ENCODE measurements around the gene SGMS1. TPM values are rescaled to one million over a fixed set of nuclear protein-coding genes. Genes with fewer than 3 reads are reported as not detected.
A peak's percentile ranks its signal among the peaks of the same experiment; 100 is the strongest.

The SGMS1 gene
- total RNA-seq, 5 donors from 2014 or later (not counting 1 experiment from before 2014, with no cell fraction given) = 28.4 to 39.7 (median 32.6) TPM

DNA sequence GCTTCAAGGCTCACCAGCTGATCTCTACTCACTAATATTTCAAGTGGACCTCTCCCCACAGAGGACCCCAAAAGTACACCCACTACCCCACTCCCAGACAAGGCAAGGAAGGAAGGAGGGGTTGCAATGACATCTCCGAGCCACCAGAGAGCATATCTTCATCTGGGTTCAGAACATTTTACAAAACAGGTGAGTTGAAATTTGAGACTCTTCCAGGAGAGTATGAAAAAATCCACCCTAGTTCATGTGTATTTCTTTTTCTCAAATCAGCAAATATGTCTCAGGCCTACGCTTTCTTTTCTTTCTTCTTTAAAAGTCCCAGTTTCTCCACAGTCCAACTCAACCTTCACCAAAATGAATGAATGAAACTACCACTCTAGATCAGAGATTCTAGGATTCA is 61.9 kb downstream of the SGMS1 start:
- peak in 3 of 35 experiments; percentile 9 to 43 (median 10) for DNase-seq
- ATAC-seq (replicated peaks in 1 of 4) = peak in 3 of 4 experiments; percentile 48 to 49 (median 48)
- H3K4me3 Mint-ChIP-seq = no peak overlapping the region
- ChIA-PET POLR2A (no interaction called here), CTCF (interaction anchor here (1.0 to 1.1 kb wide), 2 partner anchors 60 to 63 kb away, joined by 3 to 5 read pairs; no protein-coding TSS in a partner anchor)
- H3K27me3 Mint-ChIP-seq = no peaks in the 10 kb centered on the region
- H3K9me3 Mint-ChIP-seq = no peaks in the 10 kb centered on the region
- no peak overlapping the region for H3K27ac ChIP-seq (ENCODE audit: low read length)
- H3K9me3 ChIP-seq = no peaks in the 10 kb centered on the region
- H3K27ac Mint-ChIP-seq = peak overlapping the region in 1 of 2 donors; percentile 8
- peaks cover 17 to 46% (median 41%) of the 10 kb centered on the region in 3 donors for H3K4me1 Mint-ChIP-seq
- peaks cover 15% of the 10 kb centered on the region for H3K36me3 Mint-ChIP-seq
- no peaks in the 10 kb centered on the region for H3K36me3 ChIP-seq (ENCODE audit: control insufficient read depth in 2 of 2, extremely low read depth in 1 of 2, insufficient read depth in 1 of 2, low read length in 1 of 2)
- no CpG with 5 or more reads among the region's 2 CpGs for WGBS (ENCODE audit: insufficient coverage)
- H3K4me1 ChIP-seq (ENCODE audit: control insufficient read depth in 1 of 2, extremely low read depth in 1 of 2, insufficient read depth in 2 of 2, low read length in 2 of 2) = no peaks in the 10 kb centered on the region
- H3K4me3 ChIP-seq (ENCODE audit: control insufficient read depth in 1 of 2, extremely low read depth in 1 of 2, low read length in 1 of 2) = no peak overlapping the region
- no peaks in the 10 kb centered on the region for H3K27me3 ChIP-seq (replicated peaks in 1 of 2; ENCODE audit: control insufficient read depth in 2 of 2, extremely low read depth in 1 of 2, insufficient read depth in 2 of 2, low read length in 1 of 2)

DNA sequence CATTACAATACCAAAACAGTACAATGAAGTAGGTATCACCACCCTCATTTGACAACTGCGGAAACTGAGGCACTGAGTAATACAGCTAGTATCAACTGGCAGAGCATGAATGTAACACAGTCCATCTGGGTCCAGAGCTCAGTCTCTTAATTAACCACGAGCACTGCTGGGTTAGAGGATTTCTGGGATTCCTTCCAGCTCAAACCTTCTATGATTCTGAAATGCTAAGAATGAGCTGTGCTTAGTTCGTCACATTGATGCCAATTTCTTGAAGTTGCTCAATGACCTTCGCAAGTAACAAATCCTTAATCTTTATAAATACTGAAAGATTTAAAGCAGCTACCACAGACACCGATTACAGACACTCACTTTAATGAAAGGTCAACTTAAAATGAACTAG is 62.5 kb downstream of the SGMS1 start:
- WGBS (ENCODE audit: insufficient coverage) = 93% methylated on average over 2 of the region's 5 CpGs
- CTCF ChIA-PET = interaction anchor here (0.7 to 1.1 kb wide), 3 partner anchors 61 to 93 kb away, joined by 3 to 5 read pairs (median 3); no protein-coding TSS in a partner anchor
- Histone ChIP-seq H3K4me3 (ENCODE audit: control insufficient read depth in 1 of 2, extremely low read depth in 1 of 2, low read length in 1 of 2) (no peak overlapping the region), H3K9me3 (no peaks in the 10 kb centered on the region), H3K36me3 (ENCODE audit: control insufficient read depth in 2 of 2, extremely low read depth in 1 of 2, insufficient read depth in 1 of 2, low read length in 1 of 2) (peaks cover 0 to 2% of the 10 kb centered on the region in 2 donors), H3K4me1 (ENCODE audit: control insufficient read depth in 1 of 2, extremely low read depth in 1 of 2, insufficient read depth in 2 of 2, low read length in 2 of 2) (no peaks in the 10 kb centered on the region), H3K27ac (ENCODE audit: low read length) (no peak overlapping the region), H3K27me3 (replicated peaks in 1 of 2; ENCODE audit: control insufficient read depth in 2 of 2, extremely low read depth in 1 of 2, insufficient read depth in 2 of 2, low read length in 1 of 2) (no peaks in the 10 kb centered on the region)
- Mint-ChIP-seq H3K36me3 (peaks cover 16% of the 10 kb centered on the region), H3K27ac (no peak overlapping the region), H3K4me3 (no peak overlapping the region), H3K9me3 (no peaks in the 10 kb centered on the region), H3K4me1 (peaks cover 21 to 46% (median 43%) of the 10 kb centered on the region in 3 donors), H3K27me3 (no peaks in the 10 kb centered on the region)
- no peak for DNase-seq
- ATAC-seq (replicated peaks in 1 of 4) = no peak
- POLR2A ChIA-PET = no interaction called here

DNA sequence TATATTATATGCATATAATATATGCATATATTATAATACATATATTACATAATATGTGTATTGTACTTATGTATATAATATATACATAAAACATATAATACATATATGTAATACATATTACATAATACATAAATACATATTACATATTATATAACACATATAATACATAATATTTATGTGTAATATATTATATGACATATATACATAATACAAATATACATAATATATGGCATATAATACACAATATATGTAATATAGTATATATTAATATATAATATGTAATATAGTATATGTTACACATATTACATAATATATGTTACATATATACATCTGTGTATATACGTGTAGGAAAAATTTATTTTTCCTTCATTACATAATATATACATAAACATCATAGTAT is 63.4 kb downstream of the SGMS1 start:
- ATAC-seq (replicated peaks in 1 of 4) = no peak
- Mint-ChIP-seq H3K4me3 (no peak overlapping the region), H3K9me3 (no peaks in the 10 kb centered on the region), H3K36me3 (peaks cover 15% of the 10 kb centered on the region), H3K4me1 (peaks cover 29 to 46% (median 46%) of the 10 kb centered on the region in 3 donors), H3K27me3 (no peaks in the 10 kb centered on the region), H3K27ac (no peak overlapping the region)
- Histone ChIP-seq H3K4me1 (ENCODE audit: control insufficient read depth in 1 of 2, extremely low read depth in 1 of 2, insufficient read depth in 2 of 2, low read length in 2 of 2) (no peaks in the 10 kb centered on the region), H3K27me3 (replicated peaks in 1 of 2; ENCODE audit: control insufficient read depth in 2 of 2, extremely low read depth in 1 of 2, insufficient read depth in 2 of 2, low read length in 1 of 2) (no peaks in the 10 kb centered on the region), H3K9me3 (no peaks in the 10 kb centered on the region), H3K4me3 (ENCODE audit: control insufficient read depth in 1 of 2, extremely low read depth in 1 of 2, low read length in 1 of 2) (no peak overlapping the region), H3K36me3 (ENCODE audit: control insufficient read depth in 2 of 2, extremely low read depth in 1 of 2, insufficient read depth in 1 of 2, low read length in 1 of 2) (peaks cover 0 to 2% of the 10 kb centered on the region in 2 donors), H3K27ac (ENCODE audit: low read length) (no peak overlapping the region)
- DNase-seq = no peak
- POLR2A ChIA-PET = no interaction called here
- no CpG with 5 or more reads among the region's 1 CpG for WGBS (ENCODE audit: insufficient coverage)
- CTCF ChIA-PET = no interaction called here

DNA sequence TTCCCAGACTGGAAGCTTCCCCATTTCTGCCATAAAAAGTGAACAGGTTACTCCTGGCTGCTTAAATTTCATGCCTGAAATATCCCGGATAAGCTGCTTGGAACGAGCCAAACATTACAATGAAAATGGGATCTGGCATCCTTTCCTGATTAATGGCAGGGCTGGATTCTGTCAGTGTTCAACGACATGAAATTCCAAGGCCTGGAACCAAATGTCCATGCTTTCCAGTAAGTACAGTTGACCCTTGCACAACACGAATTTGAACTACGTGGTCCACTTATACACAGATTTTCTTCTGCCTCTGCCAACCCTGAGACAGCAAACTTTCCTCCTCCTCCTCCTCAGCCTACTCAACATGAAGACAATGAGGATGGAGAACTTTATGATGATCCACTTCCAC is 65.4 kb downstream of the SGMS1 start:
- no peaks in the 10 kb centered on the region for H3K9me3 Mint-ChIP-seq
- ATAC-seq (replicated peaks in 1 of 4) (no peak), DNase-seq (no peak)
- H3K4me1 ChIP-seq (ENCODE audit: control insufficient read depth in 1 of 2, extremely low read depth in 1 of 2, insufficient read depth in 2 of 2, low read length in 2 of 2) = no peaks in the 10 kb centered on the region
- H3K4me3 Mint-ChIP-seq = no peak overlapping the region
- H3K27me3 Mint-ChIP-seq = no peaks in the 10 kb centered on the region
- no peak overlapping the region for H3K27ac Mint-ChIP-seq
- no peaks in the 10 kb centered on the region for H3K27me3 ChIP-seq (replicated peaks in 1 of 2; ENCODE audit: control insufficient read depth in 2 of 2, extremely low read depth in 1 of 2, insufficient read depth in 2 of 2, low read length in 1 of 2)
- ChIA-PET CTCF (interaction anchor here in 1 of 2 donors (0.6 kb wide), 1 partner anchor 62 kb away, joined by 3 read pairs; no protein-coding TSS in a partner anchor), POLR2A (no interaction called here)
- no peaks in the 10 kb centered on the region for H3K9me3 ChIP-seq
- H3K4me3 ChIP-seq (ENCODE audit: control insufficient read depth in 1 of 2, extremely low read depth in 1 of 2, low read length in 1 of 2) = no peak overlapping the region
- H3K4me1 Mint-ChIP-seq = peaks cover 37 to 49% (median 46%) of the 10 kb centered on the region in 3 donors
- no peak overlapping the region for H3K27ac ChIP-seq (ENCODE audit: low read length)
- WGBS (ENCODE audit: insufficient coverage) = 97% methylated on average over 5 of the region's 5 CpGs
- H3K36me3 Mint-ChIP-seq = peaks cover 10% of the 10 kb centered on the region
- H3K36me3 ChIP-seq (ENCODE audit: control insufficient read depth in 2 of 2, extremely low read depth in 1 of 2, insufficient read depth in 1 of 2, low read length in 1 of 2) = peaks cover 0 to 2% of the 10 kb centered on the region in 2 donors

DNA sequence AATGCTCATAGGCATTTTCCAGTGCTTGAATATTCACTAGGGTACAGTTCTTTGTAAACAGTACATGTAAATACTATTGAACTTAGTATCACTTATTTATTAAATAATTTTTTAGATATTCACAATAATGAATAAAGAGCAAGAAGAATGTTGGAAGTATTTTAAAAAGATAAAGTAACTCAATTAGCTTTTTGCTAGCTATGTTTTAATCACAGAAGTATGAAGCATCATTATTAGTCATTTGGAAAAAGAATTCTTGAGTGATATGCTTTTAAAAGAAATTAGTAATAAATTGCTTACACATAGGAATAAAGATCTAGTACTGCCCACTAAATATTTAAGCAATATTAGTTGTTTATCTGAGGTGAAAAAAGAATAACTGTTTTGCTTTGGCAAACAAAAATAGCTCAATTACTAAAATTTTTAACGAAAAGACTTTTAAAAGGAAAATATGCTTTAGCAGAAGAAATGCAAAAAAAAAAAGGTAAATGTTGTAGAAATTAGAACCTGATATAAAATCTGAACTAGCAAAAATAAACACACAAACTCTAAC is 66.5 kb downstream of the SGMS1 start:
- Mint-ChIP-seq H3K36me3 (peaks cover 6% of the 10 kb centered on the region), H3K27ac (no peak overlapping the region), H3K4me3 (no peak overlapping the region), H3K9me3 (no peaks in the 10 kb centered on the region), H3K4me1 (peaks cover 32 to 51% (median 49%) of the 10 kb centered on the region in 3 donors), H3K27me3 (no peaks in the 10 kb centered on the region)
- ATAC-seq (replicated peaks in 1 of 4) (no peak), DNase-seq (no peak)
- no peaks in the 10 kb centered on the region for H3K27me3 ChIP-seq (replicated peaks in 1 of 2; ENCODE audit: control insufficient read depth in 2 of 2, extremely low read depth in 1 of 2, insufficient read depth in 2 of 2, low read length in 1 of 2)
- H3K36me3 ChIP-seq (ENCODE audit: control insufficient read depth in 2 of 2, extremely low read depth in 1 of 2, insufficient read depth in 1 of 2, low read length in 1 of 2) = peaks cover 0 to 2% of the 10 kb centered on the region in 2 donors
- H3K4me3 ChIP-seq (ENCODE audit: control insufficient read depth in 1 of 2, extremely low read depth in 1 of 2, low read length in 1 of 2) = no peak overlapping the region
- POLR2A ChIA-PET = no interaction called here
- WGBS (ENCODE audit: insufficient coverage) = no CpG with 5 or more reads among the region's 1 CpG
- H3K9me3 ChIP-seq = no peaks in the 10 kb centered on the region
- no peak overlapping the region for H3K27ac ChIP-seq (ENCODE audit: low read length)
- H3K4me1 ChIP-seq (ENCODE audit: control insufficient read depth in 1 of 2, extremely low read depth in 1 of 2, insufficient read depth in 2 of 2, low read length in 2 of 2) = no peaks in the 10 kb centered on the region
- CTCF ChIA-PET = interaction anchor here (0.5 to 1.4 kb wide), 8 partner anchors 42 to 1017 kb away, joined by 3 to 5 read pairs (median 4); no protein-coding TSS in a partner anchor

DNA sequence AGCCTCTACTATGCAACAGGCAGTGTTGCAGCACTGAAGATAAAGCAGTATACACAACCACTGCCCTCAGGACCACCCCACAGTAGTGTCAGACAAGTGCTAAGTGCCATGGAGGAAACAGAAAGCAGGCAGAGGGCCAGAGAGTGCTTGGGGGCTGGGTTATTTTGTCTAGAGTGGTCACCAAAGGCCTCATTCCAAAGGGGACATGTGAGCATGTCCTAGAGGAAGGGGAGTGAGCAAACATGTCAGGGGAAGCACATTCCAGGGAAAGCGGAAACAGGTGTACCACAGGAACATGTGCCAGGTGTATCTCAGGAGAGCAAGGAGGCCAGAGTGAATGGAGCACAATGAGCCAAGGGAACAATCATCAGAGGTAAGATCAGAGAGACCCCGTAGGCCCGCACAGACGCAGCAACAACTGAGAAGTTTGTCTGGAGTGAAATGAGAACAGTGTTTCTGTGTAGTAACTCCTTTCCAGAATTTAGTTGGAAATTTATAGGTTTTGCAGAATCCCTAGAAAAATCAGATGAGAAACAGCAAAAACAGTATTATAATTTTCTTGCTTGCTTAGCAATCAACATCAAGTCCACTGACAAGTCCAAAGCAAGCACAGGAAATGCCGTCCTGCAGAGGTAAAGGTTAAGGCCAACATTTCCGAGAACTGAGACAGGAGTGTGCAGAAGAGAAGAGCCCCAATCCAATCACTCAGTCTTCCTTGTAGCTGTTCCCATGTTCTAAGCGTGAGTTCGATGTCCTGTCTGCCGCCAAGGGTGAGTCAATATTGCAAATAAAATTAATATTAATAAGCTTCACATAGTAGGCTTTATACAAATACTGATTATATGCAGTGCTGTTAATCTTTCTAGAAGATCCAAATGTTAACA is 67.3 kb downstream of the SGMS1 start:
- Histone ChIP-seq H3K4me3 (ENCODE audit: control insufficient read depth in 1 of 2, extremely low read depth in 1 of 2, low read length in 1 of 2) (no peak overlapping the region), H3K4me1 (ENCODE audit: control insufficient read depth in 1 of 2, extremely low read depth in 1 of 2, insufficient read depth in 2 of 2, low read length in 2 of 2) (no peaks in the 10 kb centered on the region), H3K9me3 (no peaks in the 10 kb centered on the region), H3K36me3 (ENCODE audit: control insufficient read depth in 2 of 2, extremely low read depth in 1 of 2, insufficient read depth in 1 of 2, low read length in 1 of 2) (peaks cover 0 to 2% of the 10 kb centered on the region in 2 donors), H3K27ac (ENCODE audit: low read length) (no peak overlapping the region), H3K27me3 (replicated peaks in 1 of 2; ENCODE audit: control insufficient read depth in 2 of 2, extremely low read depth in 1 of 2, insufficient read depth in 2 of 2, low read length in 1 of 2) (no peaks in the 10 kb centered on the region)
- POLR2A ChIA-PET = interaction anchor here in 1 of 2 donors (0.5 kb wide), 1 partner anchor 22 kb away, joined by 4 read pairs; no protein-coding TSS in a partner anchor
- 100% methylated on average over 2 of the region's 9 CpGs for WGBS (ENCODE audit: insufficient coverage)
- no peaks in the 10 kb centered on the region for H3K9me3 Mint-ChIP-seq
- H3K36me3 Mint-ChIP-seq = peaks cover 6% of the 10 kb centered on the region
- H3K4me1 Mint-ChIP-seq = peaks cover 32 to 45% (median 44%) of the 10 kb centered on the region in 3 donors
- CTCF ChIA-PET = interaction anchor here (0.6 to 1.4 kb wide), 5 partner anchors 64 to 97 kb away, joined by 3 to 6 read pairs (median 4); no protein-coding TSS in a partner anchor
- no peak overlapping the region for H3K4me3 Mint-ChIP-seq
- no peaks in the 10 kb centered on the region for H3K27me3 Mint-ChIP-seq
- no peak for ATAC-seq (replicated peaks in 1 of 4)
- no peak for DNase-seq
- H3K27ac Mint-ChIP-seq = no peak overlapping the region
